H9 (cell line): Measurements from ENCODE around the gene RTN1. TPM values are rescaled to one million over a fixed set of nuclear protein-coding genes. Genes with fewer than 3 reads are reported as not detected.

Experiments used
- DNase-seq: peaks from one replicate; pipeline ENCODE4 v3.0.0-alpha.2; 2017
- H2AFZ ChIP-seq: one replicate; pipeline ENCODE4 v1.6.1; 2013; ENCODE audit warnings: mild to moderate bottlenecking, low read length, control low read depth, moderate library complexity
- H2AK5ac ChIP-seq: 2 replicates; pipeline ENCODE4 v1.6.1; 2013; ENCODE audit warnings: low read length, control low read depth, mixed read lengths; ENCODE audit not compliant: insufficient read length
- H2BK120ac ChIP-seq: one replicate; pipeline ENCODE4 v1.6.1; 2013; ENCODE audit warnings: low read depth, mild to moderate bottlenecking, low read length, control low read depth, inconsistent platforms; ENCODE audit not compliant: poor library complexity, severe bottlenecking
- H2BK12ac ChIP-seq: 2 replicates; pipeline ENCODE4 v1.6.1; 2013; ENCODE audit warnings: low read length, control low read depth, mixed read lengths, low read depth; ENCODE audit not compliant: insufficient read length
- H2BK15ac ChIP-seq: 2 replicates; pipeline ENCODE4 v1.6.1; 2013; ENCODE audit warnings: low read depth, low read length, control low read depth
- H2BK20ac ChIP-seq: one replicate; pipeline ENCODE4 v1.6.1; 2013; ENCODE audit warnings: low read depth, mild to moderate bottlenecking, low read length, control low read depth, inconsistent platforms; ENCODE audit not compliant: poor library complexity, severe bottlenecking
- H2BK5ac ChIP-seq: 2 replicates; pipeline ENCODE4 v1.6.1; 2013; ENCODE audit warnings: low read length, control low read depth, mixed read lengths; ENCODE audit not compliant: insufficient read length
- H3K14ac ChIP-seq: 2 replicates; pipeline ENCODE4 v1.6.1; 2013; ENCODE audit warnings: low read length, control low read depth; ENCODE audit not compliant: insufficient read depth
- H3K18ac ChIP-seq: 2 replicates; pipeline ENCODE4 v1.6.1; 2013; ENCODE audit warnings: low read depth, mild to moderate bottlenecking, mixed read lengths, low read length, control low read depth; ENCODE audit not compliant: insufficient read length
- H3K23ac ChIP-seq: 2 replicates; pipeline ENCODE4 v1.6.1; 2013; ENCODE audit warnings: low read length, control low read depth, mixed read lengths, low read depth; ENCODE audit not compliant: insufficient read length
- H3K23me2 ChIP-seq: 2 replicates; pipeline ENCODE4 v1.6.1; 2013; ENCODE audit warnings: low read depth, mild to moderate bottlenecking, mixed read lengths, low read length, control low read depth; ENCODE audit not compliant: insufficient read length, poor library complexity, severe bottlenecking
- H3K27ac ChIP-seq: 2 replicates; pipeline ENCODE4 v1.5.1; 2013; ENCODE audit warnings: low read length, control low read depth, mixed read lengths, low read depth; ENCODE audit not compliant: insufficient read length
- H3K27me3 ChIP-seq: 2 replicates; pipeline ENCODE4 v1.6.1; 2013; ENCODE audit warnings: low read length, control low read depth, inconsistent platforms; ENCODE audit not compliant: insufficient read depth
- H3K4ac ChIP-seq: 2 replicates; pipeline ENCODE4 v1.6.1; 2013; ENCODE audit warnings: low read depth, mild to moderate bottlenecking, control low read depth, inconsistent platforms, low read length, moderate library complexity
- H3K4me1 ChIP-seq: 2 replicates; pipeline ENCODE4 v1.6.1; 2013; ENCODE audit warnings: low read length, control low read depth, inconsistent platforms; ENCODE audit not compliant: insufficient read depth
- H3K4me2 ChIP-seq: 2 replicates; pipeline ENCODE4 v1.6.1; 2013; ENCODE audit warnings: low read length, control low read depth, mixed read lengths; ENCODE audit not compliant: insufficient read length, insufficient read depth
- H3K56ac ChIP-seq: 2 replicates; pipeline ENCODE4 v1.6.1; 2013; ENCODE audit warnings: low read depth, mild to moderate bottlenecking, mixed read lengths, low read length, control low read depth; ENCODE audit not compliant: insufficient read length
- H3K79me1 ChIP-seq: 2 replicates; pipeline ENCODE4 v1.6.1; 2013; ENCODE audit warnings: low read depth, mild to moderate bottlenecking, moderate library complexity, low read length, control low read depth, inconsistent platforms; ENCODE audit not compliant: insufficient read depth, poor library complexity, severe bottlenecking
- H3K79me2 ChIP-seq: 2 replicates; pipeline ENCODE4 v1.6.1; 2013; ENCODE audit warnings: low read length, control low read depth, inconsistent platforms; ENCODE audit not compliant: insufficient read depth
- H3K9ac ChIP-seq: 2 replicates; pipeline ENCODE4 v1.6.1; 2013; ENCODE audit warnings: low read length, control low read depth, mixed read lengths; ENCODE audit not compliant: insufficient read length; ENCODE audit errors: extremely low read depth
- H3K9me3 ChIP-seq: one replicate; pipeline ENCODE4 v1.6.1; 2013; ENCODE audit warnings: low read depth, low read length, inconsistent platforms; ENCODE audit not compliant: control insufficient read depth
- H3T11ph ChIP-seq: one replicate; pipeline ENCODE4 v1.6.1; 2013; ENCODE audit warnings: mild to moderate bottlenecking, low read length, control low read depth, inconsistent platforms
- H4K20me1 ChIP-seq: one replicate; pipeline ENCODE4 v1.6.1; 2013; ENCODE audit not compliant: control insufficient read depth, insufficient read length, insufficient read depth
- H4K5ac ChIP-seq: 2 replicates; pipeline ENCODE4 v1.6.1; 2013; ENCODE audit warnings: low read depth, mild to moderate bottlenecking, mixed read lengths, low read length, control low read depth; ENCODE audit not compliant: insufficient read length
- H4K8ac ChIP-seq: replicated peaks from 2 replicates; pipeline ENCODE4 v1.6.1; 2013; ENCODE audit warnings: low read length, control low read depth, mixed read lengths, low read depth; ENCODE audit not compliant: insufficient read length
- H4K91ac ChIP-seq: 2 replicates; pipeline ENCODE4 v1.6.1; 2013; ENCODE audit warnings: low read depth, mild to moderate bottlenecking, moderate library complexity, mixed read lengths, low read length, control low read depth; ENCODE audit not compliant: insufficient read length
- H3K27ac Mint-ChIP-seq, 3 experiments: 2 replicates in 2 of 3; 3 replicates in 1 of 3; pipeline ENCODE4 v1.8.0; 2020 to 2021; ENCODE audit warnings: mixed read lengths in 3 of 3, mild to moderate bottlenecking in 1 of 3, moderate library complexity in 1 of 3
- H3K27me3 Mint-ChIP-seq: 2 replicates; pipeline ENCODE4 v1.8.0; 2021; ENCODE audit warnings: low read depth, mild to moderate bottlenecking, moderate library complexity, mixed read lengths
- H3K36me3 Mint-ChIP-seq, 3 experiments: 2 replicates in 2 of 3; 3 replicates in 1 of 3; pipeline ENCODE4 v1.8.0; 2020 to 2021; ENCODE audit warnings: low read depth in 3 of 3, mixed read lengths in 3 of 3; ENCODE audit not compliant: insufficient read depth in 1 of 3
- H3K4me1 Mint-ChIP-seq, 2 experiments: 2 replicates each; pipeline ENCODE4 v1.8.0; 2020; ENCODE audit warnings: mixed read lengths in 2 of 2
- H3K4me3 Mint-ChIP-seq, 2 experiments: 2 replicates in 1 of 2; 3 replicates in 1 of 2; pipeline ENCODE4 v1.8.0; 2020 to 2021; ENCODE audit warnings: mild to moderate bottlenecking in 2 of 2, mixed read lengths in 2 of 2, moderate library complexity in 1 of 2
- H3K9me3 Mint-ChIP-seq, 2 experiments: 2 replicates in 1 of 2; 3 replicates in 1 of 2; pipeline ENCODE4 v1.8.0; 2020; ENCODE audit warnings: mild to moderate bottlenecking in 2 of 2, mixed read lengths in 2 of 2, moderate library complexity in 1 of 2
- WGBS: extraction: QIAGEN DNeasy Blood & Tissue Kit; methylation state at CpG from one replicate; pipeline ENCODE4 v1.1.7; 2013; ENCODE audit warnings: missing lambda C conversion rate, low lambda C conversion rate, mixed read lengths; ENCODE audit not compliant: insufficient read length; ENCODE audit errors: extremely low coverage; 5-methylcytosine and 5-hydroxymethylcytosine counted together
- total RNA-seq: library from RNA; stranded (reverse); gene quantifications from 2 replicates; pipeline ENCODE4 v1.2.1, GENCODE V29; 2021
- TF ChIP-seq, protein P1 (sequence below): fragments of 200-600 bp; sonication (generic); conservative IDR thresholded peaks from 3 replicates; pipeline ENCODE4 v1.8.0; 2021; ENCODE audit warnings: antibody characterized with exemption, mild to moderate bottlenecking

RTN1 gene
- total RNA-seq, 1 experiment from 2014 or later = 1.8 TPM

DNA sequence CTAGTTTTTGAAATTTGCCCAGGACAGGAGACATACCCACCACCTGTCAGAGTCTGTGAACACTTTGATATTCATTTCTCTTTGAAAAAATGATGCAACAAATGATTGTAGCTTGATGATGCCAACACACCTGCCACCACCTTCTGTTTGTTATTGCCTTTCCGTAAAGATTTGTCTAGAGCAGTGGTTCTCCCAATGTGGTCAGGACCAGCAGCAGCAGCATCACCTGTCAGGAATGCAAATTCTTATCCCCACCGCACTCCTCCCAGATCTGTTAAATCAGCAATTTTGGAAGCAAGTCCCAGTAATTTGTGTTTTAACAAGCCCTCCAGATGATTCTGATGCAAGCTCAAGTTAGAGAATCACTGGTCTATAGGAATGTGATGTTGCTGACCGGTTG, 303.9 kb downstream of the RTN1 start:
- TF ChIP-seq, protein P1, sequence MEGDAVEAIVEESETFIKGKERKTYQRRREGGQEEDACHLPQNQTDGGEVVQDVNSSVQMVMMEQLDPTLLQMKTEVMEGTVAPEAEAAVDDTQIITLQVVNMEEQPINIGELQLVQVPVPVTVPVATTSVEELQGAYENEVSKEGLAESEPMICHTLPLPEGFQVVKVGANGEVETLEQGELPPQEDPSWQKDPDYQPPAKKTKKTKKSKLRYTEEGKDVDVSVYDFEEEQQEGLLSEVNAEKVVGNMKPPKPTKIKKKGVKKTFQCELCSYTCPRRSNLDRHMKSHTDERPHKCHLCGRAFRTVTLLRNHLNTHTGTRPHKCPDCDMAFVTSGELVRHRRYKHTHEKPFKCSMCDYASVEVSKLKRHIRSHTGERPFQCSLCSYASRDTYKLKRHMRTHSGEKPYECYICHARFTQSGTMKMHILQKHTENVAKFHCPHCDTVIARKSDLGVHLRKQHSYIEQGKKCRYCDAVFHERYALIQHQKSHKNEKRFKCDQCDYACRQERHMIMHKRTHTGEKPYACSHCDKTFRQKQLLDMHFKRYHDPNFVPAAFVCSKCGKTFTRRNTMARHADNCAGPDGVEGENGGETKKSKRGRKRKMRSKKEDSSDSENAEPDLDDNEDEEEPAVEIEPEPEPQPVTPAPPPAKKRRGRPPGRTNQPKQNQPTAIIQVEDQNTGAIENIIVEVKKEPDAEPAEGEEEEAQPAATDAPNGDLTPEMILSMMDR = no peak
- Mint-ChIP-seq H3K36me3 (no peaks in the 10 kb centered on the region), H3K27ac (peak overlapping the region in 1 of 3 experiments; percentile 9; a peak in 1 of 7 replicates), H3K4me1 (peaks cover 32 to 34% of the 10 kb centered on the region in 2 experiments), H3K27me3 (peaks cover 5% of the 10 kb centered on the region; the same call in 1 of the 2 replicates), H3K4me3 (no peak overlapping the region), H3K9me3 (peaks cover 0 to 2% of the 10 kb centered on the region in 2 experiments; a peak in 1 of 5 replicates)
- Histone ChIP-seq H2BK20ac (no peak overlapping the region), H3K14ac (no peak overlapping the region), H2AFZ (no peak overlapping the region), H2BK15ac (no peak overlapping the region), H3T11ph (no peak overlapping the region), H4K5ac (no peak overlapping the region), H2BK12ac (no peak overlapping the region), H2AK5ac (no peak overlapping the region), H3K23me2 (no peaks in the 10 kb centered on the region), H2BK5ac (no peak overlapping the region), H4K91ac (no peak overlapping the region), H2BK120ac (no peak overlapping the region), H3K9me3 (no peaks in the 10 kb centered on the region), H3K79me1 (no peaks in the 10 kb centered on the region), H3K4ac (no peak overlapping the region), H3K79me2 (no peaks in the 10 kb centered on the region), H3K4me1 (peaks cover 2% of the 10 kb centered on the region; the same call in 1 of the 2 replicates), H3K23ac (no peak overlapping the region), H3K27me3 (no peaks in the 10 kb centered on the region), H4K8ac (no peak overlapping the region), H4K20me1 (no peaks in the 10 kb centered on the region), H3K9ac (no peak overlapping the region), H3K56ac (no peak overlapping the region), H3K18ac (no peak overlapping the region), H3K4me2 (no peak overlapping the region), H3K27ac (no peak overlapping the region)
- DNase-seq = no peak
- no CpG with 5 or more reads among the region's 3 CpGs for WGBS
